ENCODE data around the gene SLC31A1.

The SLC31A1 gene

DNA sequence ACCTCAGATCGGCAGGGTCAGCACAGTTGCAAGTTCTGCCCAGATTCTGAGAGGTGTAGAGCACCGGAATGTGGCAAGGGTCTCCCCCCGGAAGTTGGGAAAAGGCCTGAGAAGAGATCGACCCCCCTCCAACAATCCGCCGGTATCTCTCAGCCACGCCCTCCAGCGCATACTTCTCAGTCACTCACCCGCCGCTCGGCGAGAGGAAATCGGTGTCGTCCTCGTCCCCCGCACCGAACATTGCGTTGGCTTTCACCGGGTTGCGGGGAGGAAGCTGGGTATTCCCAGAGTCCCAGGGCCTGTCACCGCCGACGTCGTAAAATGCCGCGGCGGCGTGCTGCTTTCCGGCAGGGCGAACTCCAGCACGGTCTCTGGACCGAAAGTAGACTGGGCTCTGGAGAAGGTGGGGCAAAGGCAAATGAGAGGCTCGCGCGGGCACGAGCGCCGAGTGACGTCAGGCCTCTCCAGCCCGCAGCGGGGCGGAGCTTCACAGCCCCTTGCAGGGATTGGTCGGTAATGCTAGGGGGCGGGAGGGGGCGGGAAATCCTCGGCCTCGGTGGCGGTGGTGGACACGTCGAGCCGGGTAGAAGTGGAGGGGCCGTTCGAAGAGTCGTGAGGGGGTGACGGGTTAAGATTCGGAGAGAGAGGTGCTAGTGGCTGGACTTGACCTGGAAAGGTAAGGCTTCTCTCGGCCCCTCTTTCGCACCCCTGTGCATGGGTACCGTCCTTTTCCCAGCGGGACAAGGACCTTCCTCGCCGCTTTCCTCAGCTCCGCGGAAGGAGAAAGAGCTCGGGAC is at the start of gene SLC31A1, which contains the start of gene FKBP15:
Gene SLC31A1, plus strand, starts transcription at position 542 of the 797 bp plus-strand sequence. CDS start 34,605 bp downstream, outside the sequence.
Gene FKBP15, minus strand, starts transcription at position 275 of the 797 bp plus-strand sequence. Its CDS starts 34 bp downstream, at position 241.
- DNase-seq (ENCODE audit: low read depth, low spot score): peak; percentile 98
- H3K4me1 ChIP-seq (ENCODE audit: insufficient read depth, insufficient read length): no peaks in the 10 kb centered on the region

DNA sequence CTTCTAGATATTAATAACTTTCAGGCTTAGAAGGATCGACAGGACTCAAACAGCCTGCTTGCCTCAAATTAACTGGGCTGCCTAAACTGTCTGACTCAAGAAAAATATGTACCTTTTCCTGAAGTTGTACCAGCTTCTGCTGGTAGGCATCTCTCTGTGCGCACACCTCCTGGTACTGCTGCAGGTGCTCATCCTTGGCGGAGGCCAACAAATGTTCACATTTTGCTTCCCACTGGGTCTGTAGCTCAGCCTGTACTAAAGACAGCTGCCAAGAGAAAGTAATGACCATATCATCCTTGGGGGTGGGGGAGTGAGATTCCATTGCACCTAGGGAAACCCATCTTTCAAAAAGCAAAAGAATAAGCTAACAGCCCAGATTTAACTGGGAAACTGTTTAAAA is 48.0 kb upstream of the SLC31A1 start:
- peaks cover 89% of the 10 kb centered on the region for H3K36me3 ChIP-seq (ENCODE audit: insufficient read depth, insufficient read length, low read length)
- no peak overlapping the region for H3K4me3 ChIP-seq (ENCODE audit: insufficient read length, low read depth)
- H3K27me3 ChIP-seq (ENCODE audit: insufficient read depth, insufficient read length): no peaks in the 10 kb centered on the region
- H3K4me1 ChIP-seq (ENCODE audit: insufficient read depth, insufficient read length): no peaks in the 10 kb centered on the region
- no peak for TF ChIP-seq SUZ12 (IDR thresholded peaks at IDR 0.05; ENCODE audit: extremely low read depth, insufficient read depth, insufficient read length)
- no peak for TF ChIP-seq ZNF274 (IDR thresholded peaks at IDR 0.05; ENCODE audit: low read depth, low read length)
- TF ChIP-seq YY1 (IDR thresholded peaks at IDR 0.05; ENCODE audit: insufficient read depth, insufficient read length): no peak
- H3K9ac ChIP-seq (ENCODE audit: insufficient read length, low read depth): no peak overlapping the region
- no peak for DNase-seq (ENCODE audit: low read depth, low spot score)
- no peaks in the 10 kb centered on the region for H3K9me3 ChIP-seq (ENCODE audit: insufficient read depth, low read length)

More for the DNA sequence above, at the start of gene SLC31A1, which contains the start of gene FKBP15:
- no peak for TF ChIP-seq SUZ12 (IDR thresholded peaks at IDR 0.05; ENCODE audit: extremely low read depth, insufficient read depth, insufficient read length)
- TF ChIP-seq YY1 (IDR thresholded peaks at IDR 0.05; ENCODE audit: insufficient read depth, insufficient read length): no peak
- no peak for TF ChIP-seq ZNF274 (IDR thresholded peaks at IDR 0.05; ENCODE audit: low read depth, low read length)
- Histone ChIP-seq H3K9ac (ENCODE audit: insufficient read length, low read depth) (peak within 1 kb of the TSS; percentile 93), H3K9me3 (ENCODE audit: insufficient read depth, low read length) (no peaks in the 10 kb centered on the region), H3K27me3 (ENCODE audit: insufficient read depth, insufficient read length) (no peaks in the 10 kb centered on the region), H3K36me3 (ENCODE audit: insufficient read depth, insufficient read length, low read length) (peaks cover 22% of the 10 kb centered on the region), H3K4me3 (ENCODE audit: insufficient read length, low read depth) (peak within 1 kb of the TSS; percentile 85)

DNA sequence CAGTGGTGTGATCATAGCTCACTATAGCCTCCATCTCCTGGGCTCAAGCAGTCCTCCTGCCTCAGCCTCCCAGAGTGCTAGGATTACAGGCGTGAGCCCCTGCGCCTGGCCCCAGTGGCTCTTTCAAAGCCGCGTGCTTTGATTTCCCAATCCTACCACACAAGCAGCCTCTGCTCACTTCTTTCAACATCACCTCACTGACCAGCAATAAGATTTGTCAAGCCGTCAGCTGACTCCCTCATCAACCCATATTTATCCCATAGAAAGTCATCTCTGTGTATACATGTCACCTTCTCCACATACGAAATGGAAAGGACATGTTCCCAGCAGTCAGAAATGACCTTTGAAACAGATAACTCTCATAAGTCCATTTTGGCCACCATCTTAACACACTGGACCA is 44.5 kb upstream of the SLC31A1 start:
- Histone ChIP-seq H3K9me3 (ENCODE audit: insufficient read depth, low read length) (no peaks in the 10 kb centered on the region), H3K36me3 (ENCODE audit: insufficient read depth, insufficient read length, low read length) (peaks cover 81% of the 10 kb centered on the region), H3K27me3 (ENCODE audit: insufficient read depth, insufficient read length) (no peaks in the 10 kb centered on the region), H3K9ac (ENCODE audit: insufficient read length, low read depth) (no peak overlapping the region), H3K4me3 (ENCODE audit: insufficient read length, low read depth) (no peak overlapping the region), H3K4me1 (ENCODE audit: insufficient read depth, insufficient read length) (no peaks in the 10 kb centered on the region)
- no peak for TF ChIP-seq YY1 (IDR thresholded peaks at IDR 0.05; ENCODE audit: insufficient read depth, insufficient read length)
- TF ChIP-seq SUZ12 (IDR thresholded peaks at IDR 0.05; ENCODE audit: extremely low read depth, insufficient read depth, insufficient read length): no peak
- no peak for TF ChIP-seq ZNF274 (IDR thresholded peaks at IDR 0.05; ENCODE audit: low read depth, low read length)
- no peak for DNase-seq (ENCODE audit: low read depth, low spot score)

- H3K4me1 ChIP-seq (ENCODE audit: insufficient read depth, insufficient read length): no peaks in the 10 kb centered on the region
- peaks cover 83% of the 10 kb centered on the region for H3K36me3 ChIP-seq (ENCODE audit: insufficient read depth, insufficient read length, low read length)
- no peak for TF ChIP-seq ZNF274 (IDR thresholded peaks at IDR 0.05; ENCODE audit: low read depth, low read length)
- no peak for TF ChIP-seq YY1 (IDR thresholded peaks at IDR 0.05; ENCODE audit: insufficient read depth, insufficient read length)
- TF ChIP-seq SUZ12 (IDR thresholded peaks at IDR 0.05; ENCODE audit: extremely low read depth, insufficient read depth, insufficient read length): no peak
Measured at GRCh38 chr9:113177251-113177650, 44.1 kb upstream of the SLC31A1 start.

DNA sequence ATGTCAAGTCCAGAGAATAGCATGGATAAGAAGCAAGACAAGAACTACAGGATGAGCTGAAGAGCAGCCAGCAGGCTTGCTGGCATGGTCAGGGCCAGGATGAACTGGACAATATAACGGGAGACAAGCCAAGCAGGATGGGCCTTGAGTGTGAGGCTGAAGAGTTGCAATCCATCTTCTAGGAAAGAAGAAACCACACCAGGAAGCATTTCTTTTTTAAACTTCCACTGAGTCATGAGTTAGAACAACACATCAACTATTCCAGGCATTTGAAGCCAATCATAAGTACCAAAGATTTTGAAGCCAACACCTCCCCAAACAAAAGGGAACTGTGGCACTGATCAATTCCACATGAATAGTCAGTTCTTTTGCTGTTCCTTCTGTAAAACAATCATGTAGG is 43.3 kb upstream of the SLC31A1 start:
- H3K36me3 ChIP-seq (ENCODE audit: insufficient read depth, insufficient read length, low read length): peaks cover 83% of the 10 kb centered on the region
- H3K4me1 ChIP-seq (ENCODE audit: insufficient read depth, insufficient read length): no peaks in the 10 kb centered on the region
- TF ChIP-seq YY1 (IDR thresholded peaks at IDR 0.05; ENCODE audit: insufficient read depth, insufficient read length) (no peak), ZNF274 (IDR thresholded peaks at IDR 0.05; ENCODE audit: low read depth, low read length) (no peak), SUZ12 (IDR thresholded peaks at IDR 0.05; ENCODE audit: extremely low read depth, insufficient read depth, insufficient read length) (no peak)
- no peaks in the 10 kb centered on the region for H3K9me3 ChIP-seq (ENCODE audit: insufficient read depth, low read length)
- DNase-seq (ENCODE audit: low read depth, low spot score): no peak
- H3K4me3 ChIP-seq (ENCODE audit: insufficient read length, low read depth): no peak overlapping the region
- H3K27me3 ChIP-seq (ENCODE audit: insufficient read depth, insufficient read length): no peaks in the 10 kb centered on the region
- H3K9ac ChIP-seq (ENCODE audit: insufficient read length, low read depth): no peak overlapping the region

More at GRCh38 chr9:113177251-113177650, 44.1 kb upstream of the SLC31A1 start:
- Histone ChIP-seq H3K9ac (ENCODE audit: insufficient read length, low read depth) (no peak overlapping the region), H3K4me3 (ENCODE audit: insufficient read length, low read depth) (no peak overlapping the region), H3K27me3 (ENCODE audit: insufficient read depth, insufficient read length) (no peaks in the 10 kb centered on the region), H3K9me3 (ENCODE audit: insufficient read depth, low read length) (no peaks in the 10 kb centered on the region)
- no peak for DNase-seq (ENCODE audit: low read depth, low spot score)

- H3K4me3 ChIP-seq (ENCODE audit: insufficient read length, low read depth): no peak overlapping the region
- H3K4me1 ChIP-seq (ENCODE audit: insufficient read depth, insufficient read length): no peaks in the 10 kb centered on the region
- TF ChIP-seq ZNF274 (IDR thresholded peaks at IDR 0.05; ENCODE audit: low read depth, low read length): no peak
- TF ChIP-seq SUZ12 (IDR thresholded peaks at IDR 0.05; ENCODE audit: extremely low read depth, insufficient read depth, insufficient read length): no peak
- no peak for TF ChIP-seq YY1 (IDR thresholded peaks at IDR 0.05; ENCODE audit: insufficient read depth, insufficient read length)
Measured at GRCh38 chr9:113179839-113180238, 41.5 kb upstream of the SLC31A1 start.

GRCh38 chr9:113181165-113181564 is 40.2 kb upstream of the SLC31A1 start:
- Histone ChIP-seq H3K9ac (ENCODE audit: insufficient read length, low read depth) (no peak overlapping the region), H3K4me1 (ENCODE audit: insufficient read depth, insufficient read length) (no peaks in the 10 kb centered on the region), H3K9me3 (ENCODE audit: insufficient read depth, low read length) (no peaks in the 10 kb centered on the region), H3K36me3 (ENCODE audit: insufficient read depth, insufficient read length, low read length) (peaks cover 85% of the 10 kb centered on the region), H3K27me3 (ENCODE audit: insufficient read depth, insufficient read length) (no peaks in the 10 kb centered on the region), H3K4me3 (ENCODE audit: insufficient read length, low read depth) (no peak overlapping the region)
- no peak for DNase-seq (ENCODE audit: low read depth, low spot score)
- TF ChIP-seq YY1 (IDR thresholded peaks at IDR 0.05; ENCODE audit: insufficient read depth, insufficient read length): no peak
- TF ChIP-seq ZNF274 (IDR thresholded peaks at IDR 0.05; ENCODE audit: low read depth, low read length): no peak
- TF ChIP-seq SUZ12 (IDR thresholded peaks at IDR 0.05; ENCODE audit: extremely low read depth, insufficient read depth, insufficient read length): no peak

More at GRCh38 chr9:113179839-113180238, 41.5 kb upstream of the SLC31A1 start:
- no peak for DNase-seq (ENCODE audit: low read depth, low spot score)
- Histone ChIP-seq H3K9me3 (ENCODE audit: insufficient read depth, low read length) (no peaks in the 10 kb centered on the region), H3K36me3 (ENCODE audit: insufficient read depth, insufficient read length, low read length) (peaks cover 86% of the 10 kb centered on the region), H3K9ac (ENCODE audit: insufficient read length, low read depth) (no peak overlapping the region), H3K27me3 (ENCODE audit: insufficient read depth, insufficient read length) (no peaks in the 10 kb centered on the region)

All from NT2/D1 (cell line).